ENCODE results near the gene NFRKB.

The NFRKB gene

GRCh38 chr11:129895126-129896041 lies at the start of gene NFRKB:
TSS of gene NFRKB (minus strand) at chr11:129895578. CDS start at chr11:129892849, 2,729 bp downstream.
- no peak for FAIRE-seq

- no peak for FAIRE-seq
Observed at GRCh38 chr11:129944696-129945095, 49.3 kb upstream of the NFRKB start.

GRCh38 chr11:129943036-129943435 lies 47.7 kb upstream of the NFRKB start:
- FAIRE-seq, result no peak

GRCh38 chr11:129939510-129939909 lies 44.1 kb upstream of the NFRKB start:
- FAIRE-seq, result no peak

GRCh38 chr11:129938764-129939163 lies 43.4 kb upstream of the NFRKB start:
- no peak for FAIRE-seq

GRCh38 chr11:129937592-129938238 lies 42.3 kb upstream of the NFRKB start:
- peak; percentile 92 for FAIRE-seq

- no peak for FAIRE-seq
Observed at GRCh38 chr11:129935723-129936122, 40.3 kb upstream of the NFRKB start.

- no peak for FAIRE-seq
Observed at GRCh38 chr11:129933891-129934290, 38.5 kb upstream of the NFRKB start.

GRCh38 chr11:129933262-129933661 lies 37.9 kb upstream of the NFRKB start:
- no peak for FAIRE-seq

- FAIRE-seq, result no peak
Observed at GRCh38 chr11:129932381-129933067, 37.1 kb upstream of the NFRKB start.

- no peak for FAIRE-seq
Observed at GRCh38 chr11:129930743-129931142, 35.4 kb upstream of the NFRKB start.

- no peak for FAIRE-seq
Observed at GRCh38 chr11:129930296-129930695, 34.9 kb upstream of the NFRKB start.

GRCh38 chr11:129929721-129930120 lies 34.3 kb upstream of the NFRKB start:
- FAIRE-seq, result no peak

GRCh38 chr11:129928923-129929692 lies 33.7 kb upstream of the NFRKB start:
- FAIRE-seq, result no peak

- no peak for FAIRE-seq
Observed at GRCh38 chr11:129922674-129923073, 27.3 kb upstream of the NFRKB start.

- no peak for FAIRE-seq
Observed at GRCh38 chr11:129918361-129918760, 23.0 kb upstream of the NFRKB start.

GRCh38 chr11:129917231-129917630 lies 21.9 kb upstream of the NFRKB start:
- FAIRE-seq, result no peak

GRCh38 chr11:129911298-129911697 lies 15.9 kb upstream of the NFRKB start:
- no peak for FAIRE-seq

GRCh38 chr11:129910360-129910759 lies 15.0 kb upstream of the NFRKB start:
- no peak for FAIRE-seq

GRCh38 chr11:129905402-129905801 lies 10.0 kb upstream of the NFRKB start:
- no peak for FAIRE-seq

GRCh38 chr11:129896062-129896461 lies 684 bp upstream of the NFRKB start:
- FAIRE-seq, result no peak

GRCh38 chr11:129894278-129895125 lies 876 bp downstream of the NFRKB start:
- no peak for FAIRE-seq
